HepG2 (cell line): ENCODE results near the gene UAP1. TPM values are rescaled to one million over a fixed set of nuclear protein-coding genes. Genes with fewer than 3 reads are reported as not detected.
A peak's percentile ranks its signal among the peaks of the same experiment; 100 is the strongest.

Experiments used
- ATAC-seq: fragments of 200-7000 bp; cut with Tn5 transposase; 3 replicates; pipeline ENCODE4 v1.9.1; 2020; ENCODE audit warnings: mild to moderate bottlenecking, moderate library complexity
- BruUV-seq: library from RNA; stranded (reverse); fragments of 400-500 nt; replicated peaks from 2 replicates; lab custom pipeline; 2021; lab: Mats Ljungman, UMichigan
- CTCF ChIA-PET: fragments of 300-600 bp; formaldehyde crosslinking; extraction: SDS; loops from one replicate; lab custom pipeline; 2021; ENCODE audit warnings: low total read pairs, inconsistent platforms, low intra/inter-chr PET ratio; lab: Yijun Ruan, JAX
- POLR2A ChIA-PET: fragments of 350-600 bp; sonication (Branson Sonifier 250); formaldehyde crosslinking; loops from one replicate; lab custom pipeline; 2020; ENCODE audit warnings: antibody characterized with exemption, inconsistent platforms; lab: Yijun Ruan, JAX
- DNase-seq: peaks from one replicate; pipeline ENCODE4 v3.0.0-alpha.2; 2015; ENCODE audit warnings: low spot score
- FAIRE-seq: peaks from 3 replicates; lab custom pipeline; 2011; peaks lifted over from hg19 to GRCh38; lab: Jason Lieb, UNC
- H2AFZ ChIP-seq: one replicate; pipeline ENCODE4 v1.6.1; 2011; ENCODE audit warnings: low read length, inconsistent platforms
- H3K27ac ChIP-seq: fragments of 300-600 bp; 3 replicates; pipeline ENCODE4 v1.8.0; 2011; ENCODE audit warnings: mixed run types, mild to moderate bottlenecking, mixed read lengths, low read length, inconsistent platforms; ENCODE audit not compliant: insufficient read depth; ENCODE audit errors: extremely low read length
- H3K27me3 ChIP-seq, 2 experiments: fragments of 200-600 bp in 1 of 2; 2 replicates in 1 of 2; 3 replicates in 1 of 2; pipeline versions ENCODE4 v1.6.0 to v1.8.0; 2011; ENCODE audit warnings: low read length in 2 of 2, mild to moderate bottlenecking in 2 of 2, moderate library complexity in 2 of 2, inconsistent platforms in 1 of 2; ENCODE audit not compliant: insufficient read depth in 2 of 2, control insufficient read depth in 1 of 2
- H3K36me3 ChIP-seq, 2 experiments: fragments of 200-600 bp in 1 of 2; replicated peaks in 1 of 2; 2 replicates in 1 of 2; 3 replicates in 1 of 2; pipeline versions ENCODE4 v1.5.1 to v1.8.0; 2011; ENCODE audit warnings: low read length in 2 of 2, inconsistent platforms in 1 of 2; ENCODE audit not compliant: insufficient read depth in 2 of 2, control insufficient read depth in 1 of 2
- H3K4me1 ChIP-seq: 2 replicates; pipeline ENCODE4 v1.5.1; 2012; ENCODE audit warnings: low read length, inconsistent platforms; ENCODE audit not compliant: insufficient read depth
- H3K4me2 ChIP-seq: 2 replicates; pipeline ENCODE4 v1.6.0; 2011; ENCODE audit warnings: low read depth, low read length, inconsistent platforms
- H3K4me3 ChIP-seq, 3 experiments: fragments of 200-600 bp in 1 of 3; sonication (generic), shearing (Covaris generic) in 1 of 3; replicated peaks in 1 of 3; 2 replicates each; pipeline ENCODE4 v1.5.1; 2011 to 2016; ENCODE audit warnings: low read length in 3 of 3, inconsistent platforms in 2 of 3, low read depth in 2 of 3, mild to moderate bottlenecking in 2 of 3, control low read depth in 1 of 3, mixed read lengths in 1 of 3; ENCODE audit not compliant: insufficient read depth in 1 of 3
- H3K79me2 ChIP-seq: one replicate; pipeline ENCODE4 v1.6.1; 2011; ENCODE audit warnings: low read length, inconsistent platforms; ENCODE audit not compliant: insufficient read depth
- H3K9ac ChIP-seq: 2 replicates; pipeline ENCODE4 v1.6.0; 2011; ENCODE audit warnings: mild to moderate bottlenecking, low read depth, low read length, inconsistent platforms; ENCODE audit not compliant: insufficient read depth
- H3K9me3 ChIP-seq: 2 replicates; pipeline ENCODE4 v1.5.1; 2012; ENCODE audit warnings: mild to moderate bottlenecking, low read length
- H4K20me1 ChIP-seq: 2 replicates; pipeline ENCODE4 v1.6.0; 2011; ENCODE audit warnings: inconsistent platforms, mild to moderate bottlenecking, low read length, moderate library complexity; ENCODE audit not compliant: insufficient read depth
- ATAD3A ChIP-seq: sonication (generic); formaldehyde crosslinking; IDR thresholded peaks from 2 replicates; pipeline ENCODE4 v1.4.0; 2020; ENCODE audit warnings: missing genetic modification reagents
- EEA1 ChIP-seq: sonication (generic); formaldehyde crosslinking; IDR thresholded peaks from 2 replicates; pipeline ENCODE4 v1.5.1; 2020; ENCODE audit warnings: mild to moderate bottlenecking, missing genetic modification reagents, borderline replicate concordance
- HNF1A ChIP-seq, 2 experiments: sonication (generic) in 1 of 2; formaldehyde crosslinking in 1 of 2; IDR thresholded peaks; 2 replicates each; pipeline versions ENCODE4 v1.4.0 to v1.6.1; 2016 to 2020; ENCODE audit warnings: borderline replicate concordance in 1 of 2, low read depth in 1 of 2, mild to moderate bottlenecking in 1 of 2, missing genetic modification reagents in 1 of 2
- KDM5B ChIP-seq: sonication (generic); formaldehyde crosslinking; IDR thresholded peaks from 2 replicates; pipeline ENCODE4 v1.4.0; 2020; ENCODE audit warnings: missing genetic modification reagents, mild to moderate bottlenecking, borderline replicate concordance
- KDM6A ChIP-seq: IDR thresholded peaks from 2 replicates; pipeline ENCODE4 v1.6.1; 2016; ENCODE audit warnings: low read depth
- KLF13 ChIP-seq: sonication (generic); formaldehyde crosslinking; IDR thresholded peaks from 2 replicates; pipeline ENCODE4 v1.4.0; 2020; ENCODE audit warnings: mild to moderate bottlenecking, missing genetic modification reagents
- PITX1 ChIP-seq: sonication (generic); formaldehyde crosslinking; IDR thresholded peaks from 2 replicates; pipeline ENCODE4 v1.5.1; 2020; ENCODE audit warnings: mild to moderate bottlenecking, missing genetic modification reagents
- RBM22 ChIP-seq: fragments of 200-400 bp; formaldehyde crosslinking; optimal IDR thresholded peaks from 2 replicates; pipeline ENCODE3; 2017; ENCODE audit warnings: mild to moderate bottlenecking, low read length, moderate library complexity
- REL ChIP-seq: sonication (generic); formaldehyde crosslinking; conservative IDR thresholded peaks from 2 replicates; pipeline ENCODE4 v1.8.0; 2022; ENCODE audit warnings: mild to moderate bottlenecking, missing genetic modification reagents, moderate library complexity
- SMC3 ChIP-seq: IDR thresholded peaks from 2 replicates; pipeline ENCODE4 v1.6.1; 2011; ENCODE audit warnings: low read length, improper control_type of control experiment
- TMF1 ChIP-seq: sonication (generic); formaldehyde crosslinking; IDR thresholded peaks from 2 replicates; pipeline ENCODE4 v1.8.1; 2022; ENCODE audit warnings: low read depth, missing genetic modification reagents
- ZNF235 ChIP-seq: sonication (generic); formaldehyde crosslinking; IDR thresholded peaks from 2 replicates; pipeline ENCODE4 v1.8.1; 2023; ENCODE audit warnings: mild to moderate bottlenecking, missing genetic modification reagents, borderline replicate concordance
- ZNF367 ChIP-seq: sonication (generic); formaldehyde crosslinking; IDR thresholded peaks from 2 replicates; pipeline ENCODE4 v1.4.0; 2020; ENCODE audit warnings: missing genetic modification reagents, borderline replicate concordance
- ZNF510 ChIP-seq: sonication (generic); formaldehyde crosslinking; IDR thresholded peaks from 2 replicates; pipeline ENCODE4 v1.4.0; 2020; ENCODE audit warnings: low read depth, mild to moderate bottlenecking, missing genetic modification reagents
- ZNF749 ChIP-seq: sonication (generic); formaldehyde crosslinking; IDR thresholded peaks from 2 replicates; pipeline ENCODE4 v1.8.0; 2022; ENCODE audit warnings: mild to moderate bottlenecking, missing genetic modification reagents, moderate library complexity, borderline replicate concordance
- ZNF850 ChIP-seq: sonication (generic); formaldehyde crosslinking; conservative IDR thresholded peaks from 2 replicates; pipeline ENCODE4 v1.9.0; 2021; ENCODE audit warnings: mild to moderate bottlenecking, missing genetic modification reagents
- WGBS: methylation state at CpG from one replicate; pipeline ENCODE4 v1.1.6; 2017; ENCODE audit warnings: low lambda C conversion rate; 5-methylcytosine and 5-hydroxymethylcytosine counted together
- in situ Hi-C: cut with HindIII; loops from 2 replicates; pipeline ENCODE4 v1.10.0; 2017; ENCODE audit warnings: low pct_unique_long_range_greater_than_20kb; ENCODE audit not compliant: extremely low pct_ligation_motif_present
- intact Hi-C: fragments of 100-400 bp; cut with micrococcal nuclease; formaldehyde crosslinking; loops from one replicate; pipeline ENCODE4 v1.10.0; 2022; ENCODE audit not compliant: unreplicated experiment
- polyA plus RNA-seq, 8 experiments: library from polyadenylated mRNA; depleted of rRNA in 3 of 8; stranded (reverse) in 7 of 8; unstranded in 1 of 8; fragments of >200 nt; fragmentation: Illumina TruSeq in 4 of 8; extraction: Trizol in 4 of 8; gene quantifications; 2 replicates each; pipeline versions ENCODE4 v1.2.1 to v1.2.3, GENCODE V29; 2011 to 2016; ENCODE audit warnings: low read depth in 4 of 8, missing spikeins in 1 of 8, mixed read lengths in 1 of 8; ENCODE audit not compliant: insufficient read depth in 1 of 8
- total RNA-seq, 5 experiments: library from RNA; depleted of rRNA; stranded (reverse); fragments of >200 nt; fragmentation: Illumina TruSeq; extraction: Trizol; gene quantifications; 2 replicates each; pipeline ENCODE4 v1.2.3, GENCODE V29; 2016; ENCODE audit warnings: low read depth in 1 of 5

The UAP1 gene
- total and polyA plus RNA-seq, 2 of the 13 experiments (the other 11 are each of a cell fraction or from before 2014, with no cell fraction given): 48.4 to 117 TPM

GRCh38 chr1:162571696-162572095 lies 10.2 kb downstream of the UAP1 start:
- intact Hi-C loops: no loop called here
- no peak for ATAC-seq

GRCh38 chr1:162573136-162573535 lies 11.6 kb downstream of the UAP1 start:
- H3K27ac ChIP-seq: no peak overlapping the region
- FAIRE-seq: no peak
- H3K4me2 ChIP-seq: no peak overlapping the region
- DNase-seq: no peak
- 0 out of 2 replicates have a peak, but pooled peaks cover 3% of the 10 kb centered on the region for H4K20me1 ChIP-seq
- ChIA-PET POLR2A (interaction anchor here (1.2 kb wide), 1 partner anchor 11 kb away, joined by 3 read pairs; the partner anchor contains the start of gene UAP1), CTCF (no interaction called here)
- no peaks in the 10 kb centered on the region for H3K4me1 ChIP-seq
- in situ Hi-C loops (no loop called here), intact Hi-C loops (no loop called here)
- 100% methylated on average over 1 of the region's 1 CpG for WGBS
- no peaks in the 10 kb centered on the region for H3K9me3 ChIP-seq
- peaks cover 42% of the 10 kb centered on the region for H3K79me2 ChIP-seq
- no TSS peak for BruUV-seq
- no peak for ATAC-seq
- H3K27me3 ChIP-seq: no peaks in the 10 kb centered on the region
- no peak overlapping the region for H3K4me3 ChIP-seq
- peaks cover 7 to 51% of the 10 kb centered on the region in 2 experiments; a peak in 4 of 5 replicates for H3K36me3 ChIP-seq
- no peak overlapping the region for H3K9ac ChIP-seq
- no peak overlapping the region for H2AFZ ChIP-seq
- TF ChIP-seq ZNF510 (CRISPR knock-in tag) (no peak), HNF1A (IDR thresholded peaks at IDR 0.05; ENCODE audit: low read depth) (no peak), HNF1A (CRISPR knock-in tag; IDR thresholded peaks at IDR 0.05; ENCODE audit: borderline replicate concordance) (no peak), ZNF367 (no peak), KDM6A (CRISPR knock-in tag) (no peak), ATAD3A (CRISPR knock-in tag) (no peak), EEA1 (CRISPR knock-in tag) (no peak), TMF1 (CRISPR knock-in tag) (no peak), RBM22 (no peak), ZNF749 (no peak), ZNF850 (CRISPR knock-in tag) (no peak), KLF13 (CRISPR knock-in tag) (no peak), REL (CRISPR knock-in tag) (no peak), PITX1 (no peak), KDM5B (CRISPR knock-in tag) (no peak)

More at GRCh38 chr1:162571696-162572095, 10.2 kb downstream of the UAP1 start:
- H3K4me2 ChIP-seq: no peak overlapping the region
- FAIRE-seq (no peak), DNase-seq (no peak)
- POLR2A ChIA-PET: no interaction called here
- H4K20me1 ChIP-seq: 0 out of 2 replicates have a peak, but pooled peaks cover 3% of the 10 kb centered on the region
- CTCF ChIA-PET: no interaction called here
- no TSS peak for BruUV-seq
- 96% methylated on average over 1 of the region's 1 CpG for WGBS
- no peak overlapping the region for H2AFZ ChIP-seq
- H3K4me1 ChIP-seq: peaks cover 4% of the 10 kb centered on the region; the same call in 1 of the 2 replicates
- no peaks in the 10 kb centered on the region for H3K9me3 ChIP-seq
- no peaks in the 10 kb centered on the region for H3K27me3 ChIP-seq
- no peak overlapping the region for H3K27ac ChIP-seq
- peaks cover 46% of the 10 kb centered on the region for H3K79me2 ChIP-seq
- peaks cover 1 to 46% of the 10 kb centered on the region in 2 experiments; a peak in 4 of 5 replicates for H3K36me3 ChIP-seq
- no peak overlapping the region for H3K4me3 ChIP-seq
- in situ Hi-C loops: no loop called here
- no peak overlapping the region for H3K9ac ChIP-seq
- TF ChIP-seq ZNF235 (CRISPR knock-in tag): no peak
- TF ChIP-seq SMC3: 0 out of 2 replicates have a peak, but pooled peaks have one; percentile 1
- TF ChIP-seq, all 625 proteins: peak for 1
